NOMO-1 treated with dmso at 0.1 percent for 144 hours (cell line): ENCODE results near the gene GNAO1.

Experiments used
- DNase-seq: peaks from one replicate; lab custom pipeline; 2025; ENCODE audit not compliant: unreplicated experiment; lab: John Stamatoyannopoulos, UW

Gene GNAO1

GRCh38 chr16:56197192-56197992 lies 6.1 kb downstream of the GNAO1 start:
- no peak for DNase-seq

- DNase-seq = no peak
Observed at GRCh38 chr16:56198006-56198754, 6.9 kb downstream of the GNAO1 start.

- no peak for DNase-seq
Observed at GRCh38 chr16:56198755-56199114, 7.4 kb downstream of the GNAO1 start.

GRCh38 chr16:56199164-56199563 lies 7.9 kb downstream of the GNAO1 start:
- DNase-seq = peak; percentile 23

GRCh38 chr16:56201030-56201429 lies 9.7 kb downstream of the GNAO1 start:
- DNase-seq = no peak

GRCh38 chr16:56202036-56202435 lies 10.7 kb downstream of the GNAO1 start:
- no peak for DNase-seq

- peak; percentile 74 for DNase-seq
Observed at GRCh38 chr16:56203052-56203451, 11.8 kb downstream of the GNAO1 start.

GRCh38 chr16:56204816-56205215 lies 13.5 kb downstream of the GNAO1 start:
- DNase-seq = no peak

- no peak for DNase-seq
Observed at GRCh38 chr16:56206951-56207350, 15.7 kb downstream of the GNAO1 start.

- DNase-seq = no peak
Observed at GRCh38 chr16:56207421-56207820, 16.1 kb downstream of the GNAO1 start.

GRCh38 chr16:56211435-56211981 lies 20.2 kb downstream of the GNAO1 start:
- DNase-seq = no peak

GRCh38 chr16:56212144-56212543 lies 20.9 kb downstream of the GNAO1 start:
- no peak for DNase-seq

GRCh38 chr16:56221995-56222394 lies 30.7 kb downstream of the GNAO1 start:
- DNase-seq = no peak

GRCh38 chr16:56222474-56222997 lies 31.2 kb downstream of the GNAO1 start:
- DNase-seq = no peak

GRCh38 chr16:56225017-56225742 lies 33.9 kb downstream of the GNAO1 start:
- DNase-seq = no peak

- no peak for DNase-seq
Observed at GRCh38 chr16:56226187-56226586, 34.9 kb downstream of the GNAO1 start.

GRCh38 chr16:56226845-56227525 lies 35.7 kb downstream of the GNAO1 start:
- DNase-seq = no peak

GRCh38 chr16:56227936-56228335 lies 36.6 kb downstream of the GNAO1 start:
- no peak for DNase-seq

GRCh38 chr16:56228476-56228875 lies 37.2 kb downstream of the GNAO1 start:
- no peak for DNase-seq

- no peak for DNase-seq
Observed at GRCh38 chr16:56233795-56234566, 42.7 kb downstream of the GNAO1 start.
